GM23338 (cell line): ENCODE data around the gene VPS35. TPM values are rescaled to one million over a fixed set of nuclear protein-coding genes. Genes with fewer than 3 reads are reported as not detected.

Experiments
- CREB1 ChIP-seq: fragments of 250-450 bp; sonication (Bioruptor Pico); IDR thresholded peaks from 2 replicates; pipeline ENCODE4 v1.5.0; 2020; ENCODE audit warnings: low read depth, mild to moderate bottlenecking, moderate library complexity
- ETS1 ChIP-seq: IDR thresholded peaks from 2 replicates; pipeline ENCODE4 v1.6.1; 2016; ENCODE audit warnings: antibody characterized with exemption
- EZH2phosphoT487 ChIP-seq: fragments of 200-600 bp; sonication (generic); IDR thresholded peaks from one replicate; pipeline ENCODE4 v1.8.1; 2018; ENCODE audit warnings: antibody characterized with exemption; ENCODE audit not compliant: unreplicated experiment
- JUNB ChIP-seq: IDR thresholded peaks from one replicate; pipeline ENCODE4 v1.6.1; 2016; ENCODE audit warnings: antibody characterized with exemption; ENCODE audit not compliant: unreplicated experiment
- NANOG ChIP-seq: IDR thresholded peaks from 2 replicates; pipeline ENCODE4 v1.6.1; 2016; ENCODE audit warnings: antibody characterized with exemption, borderline replicate concordance
- POLR2AphosphoS5 ChIP-seq: IDR thresholded peaks from 2 replicates; pipeline ENCODE4 v1.6.1; 2016; ENCODE audit warnings: antibody characterized with exemption, low read depth
- STAT1 ChIP-seq: IDR thresholded peaks from one replicate; pipeline ENCODE4 v1.6.1; 2016; ENCODE audit warnings: antibody characterized with exemption; ENCODE audit not compliant: unreplicated experiment
- polyA plus RNA-seq: library from polyadenylated mRNA; unstranded; fragments of >200 nt; fragmentation: Nextera tagmentation; extraction: Ambion mirVana; gene quantifications from 2 replicates; pipeline ENCODE4 v1.2.1, GENCODE V29; 2016
- total RNA-seq: library from RNA; depleted of rRNA; stranded (reverse); fragments of >200 nt; shearing (Covaris generic); gene quantifications from 2 replicates; pipeline ENCODE4 v1.2.3, GENCODE V29; 2014
- TF ChIP-seq, protein P1 (sequence below): fragments of 250-450 bp; sonication (Bioruptor Pico); IDR thresholded peaks from 2 replicates; pipeline ENCODE4 v1.5.0; 2020; ENCODE audit warnings: mild to moderate bottlenecking, moderate library complexity
- TF ChIP-seq, protein P2 (sequence below): IDR thresholded peaks from one replicate; pipeline ENCODE4 v1.6.1; 2018; ENCODE audit warnings: antibody characterized with exemption; ENCODE audit not compliant: unreplicated experiment

Gene VPS35
- total and polyA plus RNA-seq, 2 experiments from 2014 or later = 31.1 to 40.0 TPM

DNA sequence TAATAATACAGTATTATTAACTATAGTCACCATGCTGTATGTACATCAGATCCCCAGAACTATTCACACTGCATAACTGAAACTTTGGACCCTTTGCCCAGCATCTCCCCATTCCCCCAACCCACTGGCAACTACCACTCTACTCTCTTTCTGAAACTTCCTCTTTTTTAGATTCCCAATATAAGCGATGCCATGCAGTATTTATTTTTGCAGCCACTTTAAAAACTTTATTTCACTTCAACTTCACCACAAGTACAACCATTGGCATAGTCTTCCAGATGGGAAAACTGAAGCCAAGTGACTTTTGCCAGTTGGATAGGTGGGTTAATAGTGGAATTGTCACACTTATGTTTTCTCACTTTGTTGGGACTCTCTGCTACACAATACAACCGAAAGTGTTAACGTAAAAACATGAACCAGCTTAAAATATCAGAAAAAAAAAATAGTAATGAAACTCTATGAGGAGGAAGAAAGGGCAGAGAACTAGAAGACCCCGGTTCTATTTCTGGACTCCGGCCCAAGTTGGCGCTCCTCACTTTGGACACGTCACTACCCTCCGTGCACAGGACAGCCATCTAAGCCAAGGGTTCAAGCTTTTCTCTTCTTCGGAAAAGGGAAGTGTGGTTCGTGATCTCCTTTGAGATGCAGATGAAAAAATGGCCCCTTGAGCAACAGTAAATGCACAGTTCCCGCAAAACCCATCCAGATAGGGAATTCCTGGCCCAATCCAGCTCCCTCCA lies 68.5 kb downstream of the VPS35 start (continued):
- TF ChIP-seq, protein P1, sequence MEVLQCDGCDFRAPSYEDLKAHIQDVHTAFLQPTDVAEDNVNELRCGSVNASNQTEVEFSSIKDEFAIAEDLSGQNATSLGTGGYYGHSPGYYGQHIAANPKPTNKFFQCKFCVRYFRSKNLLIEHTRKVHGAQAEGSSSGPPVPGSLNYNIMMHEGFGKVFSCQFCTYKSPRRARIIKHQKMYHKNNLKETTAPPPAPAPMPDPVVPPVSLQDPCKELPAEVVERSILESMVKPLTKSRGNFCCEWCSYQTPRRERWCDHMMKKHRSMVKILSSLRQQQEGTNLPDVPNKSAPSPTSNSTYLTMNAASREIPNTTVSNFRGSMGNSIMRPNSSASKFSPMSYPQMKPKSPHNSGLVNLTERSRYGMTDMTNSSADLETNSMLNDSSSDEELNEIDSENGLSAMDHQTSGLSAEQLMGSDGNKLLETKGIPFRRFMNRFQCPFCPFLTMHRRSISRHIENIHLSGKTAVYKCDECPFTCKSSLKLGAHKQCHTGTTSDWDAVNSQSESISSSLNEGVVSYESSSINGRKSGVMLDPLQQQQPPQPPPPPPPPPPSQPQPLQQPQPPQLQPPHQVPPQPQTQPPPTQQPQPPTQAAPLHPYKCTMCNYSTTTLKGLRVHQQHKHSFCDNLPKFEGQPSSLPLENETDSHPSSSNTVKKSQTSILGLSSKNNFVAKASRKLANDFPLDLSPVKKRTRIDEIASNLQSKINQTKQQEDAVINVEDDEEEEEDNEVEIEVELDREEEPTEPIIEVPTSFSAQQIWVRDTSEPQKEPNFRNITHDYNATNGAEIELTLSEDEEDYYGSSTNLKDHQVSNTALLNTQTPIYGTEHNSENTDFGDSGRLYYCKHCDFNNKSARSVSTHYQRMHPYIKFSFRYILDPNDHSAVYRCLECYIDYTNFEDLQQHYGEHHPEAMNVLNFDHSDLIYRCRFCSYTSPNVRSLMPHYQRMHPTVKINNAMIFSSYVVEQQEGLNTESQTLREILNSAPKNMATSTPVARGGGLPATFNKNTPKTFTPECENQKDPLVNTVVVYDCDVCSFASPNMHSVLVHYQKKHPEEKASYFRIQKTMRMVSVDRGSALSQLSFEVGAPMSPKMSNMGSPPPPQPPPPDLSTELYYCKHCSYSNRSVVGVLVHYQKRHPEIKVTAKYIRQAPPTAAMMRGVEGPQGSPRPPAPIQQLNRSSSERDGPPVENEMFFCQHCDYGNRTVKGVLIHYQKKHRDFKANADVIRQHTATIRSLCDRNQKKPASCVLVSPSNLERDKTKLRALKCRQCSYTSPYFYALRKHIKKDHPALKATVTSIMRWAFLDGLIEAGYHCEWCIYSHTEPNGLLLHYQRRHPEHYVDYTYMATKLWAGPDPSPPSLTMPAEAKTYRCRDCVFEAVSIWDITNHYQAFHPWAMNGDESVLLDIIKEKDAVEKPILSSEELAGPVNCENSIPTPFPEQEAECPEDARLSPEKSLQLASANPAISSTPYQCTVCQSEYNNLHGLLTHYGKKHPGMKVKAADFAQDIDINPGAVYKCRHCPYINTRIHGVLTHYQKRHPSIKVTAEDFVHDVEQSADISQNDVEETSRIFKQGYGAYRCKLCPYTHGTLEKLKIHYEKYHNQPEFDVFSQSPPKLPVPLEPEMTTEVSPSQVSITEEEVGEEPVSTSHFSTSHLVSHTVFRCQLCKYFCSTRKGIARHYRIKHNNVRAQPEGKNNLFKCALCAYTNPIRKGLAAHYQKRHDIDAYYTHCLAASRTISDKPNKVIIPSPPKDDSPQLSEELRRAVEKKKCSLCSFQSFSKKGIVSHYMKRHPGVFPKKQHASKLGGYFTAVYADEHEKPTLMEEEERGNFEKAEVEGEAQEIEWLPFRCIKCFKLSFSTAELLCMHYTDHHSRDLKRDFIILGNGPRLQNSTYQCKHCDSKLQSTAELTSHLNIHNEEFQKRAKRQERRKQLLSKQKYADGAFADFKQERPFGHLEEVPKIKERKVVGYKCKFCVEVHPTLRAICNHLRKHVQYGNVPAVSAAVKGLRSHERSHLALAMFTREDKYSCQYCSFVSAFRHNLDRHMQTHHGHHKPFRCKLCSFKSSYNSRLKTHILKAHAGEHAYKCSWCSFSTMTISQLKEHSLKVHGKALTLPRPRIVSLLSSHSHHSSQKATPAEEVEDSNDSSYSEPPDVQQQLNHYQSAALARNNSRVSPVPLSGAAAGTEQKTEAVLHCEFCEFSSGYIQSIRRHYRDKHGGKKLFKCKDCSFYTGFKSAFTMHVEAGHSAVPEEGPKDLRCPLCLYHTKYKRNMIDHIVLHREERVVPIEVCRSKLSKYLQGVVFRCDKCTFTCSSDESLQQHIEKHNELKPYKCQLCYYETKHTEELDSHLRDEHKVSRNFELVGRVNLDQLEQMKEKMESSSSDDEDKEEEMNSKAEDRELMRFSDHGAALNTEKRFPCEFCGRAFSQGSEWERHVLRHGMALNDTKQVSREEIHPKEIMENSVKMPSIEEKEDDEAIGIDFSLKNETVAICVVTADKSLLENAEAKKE (CRISPR knock-in tag) = no peak
- TF ChIP-seq, protein P2, sequence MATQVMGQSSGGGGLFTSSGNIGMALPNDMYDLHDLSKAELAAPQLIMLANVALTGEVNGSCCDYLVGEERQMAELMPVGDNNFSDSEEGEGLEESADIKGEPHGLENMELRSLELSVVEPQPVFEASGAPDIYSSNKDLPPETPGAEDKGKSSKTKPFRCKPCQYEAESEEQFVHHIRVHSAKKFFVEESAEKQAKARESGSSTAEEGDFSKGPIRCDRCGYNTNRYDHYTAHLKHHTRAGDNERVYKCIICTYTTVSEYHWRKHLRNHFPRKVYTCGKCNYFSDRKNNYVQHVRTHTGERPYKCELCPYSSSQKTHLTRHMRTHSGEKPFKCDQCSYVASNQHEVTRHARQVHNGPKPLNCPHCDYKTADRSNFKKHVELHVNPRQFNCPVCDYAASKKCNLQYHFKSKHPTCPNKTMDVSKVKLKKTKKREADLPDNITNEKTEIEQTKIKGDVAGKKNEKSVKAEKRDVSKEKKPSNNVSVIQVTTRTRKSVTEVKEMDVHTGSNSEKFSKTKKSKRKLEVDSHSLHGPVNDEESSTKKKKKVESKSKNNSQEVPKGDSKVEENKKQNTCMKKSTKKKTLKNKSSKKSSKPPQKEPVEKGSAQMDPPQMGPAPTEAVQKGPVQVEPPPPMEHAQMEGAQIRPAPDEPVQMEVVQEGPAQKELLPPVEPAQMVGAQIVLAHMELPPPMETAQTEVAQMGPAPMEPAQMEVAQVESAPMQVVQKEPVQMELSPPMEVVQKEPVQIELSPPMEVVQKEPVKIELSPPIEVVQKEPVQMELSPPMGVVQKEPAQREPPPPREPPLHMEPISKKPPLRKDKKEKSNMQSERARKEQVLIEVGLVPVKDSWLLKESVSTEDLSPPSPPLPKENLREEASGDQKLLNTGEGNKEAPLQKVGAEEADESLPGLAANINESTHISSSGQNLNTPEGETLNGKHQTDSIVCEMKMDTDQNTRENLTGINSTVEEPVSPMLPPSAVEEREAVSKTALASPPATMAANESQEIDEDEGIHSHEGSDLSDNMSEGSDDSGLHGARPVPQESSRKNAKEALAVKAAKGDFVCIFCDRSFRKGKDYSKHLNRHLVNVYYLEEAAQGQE = no peak
- no peak for TF ChIP-seq CREB1 (CRISPR knock-in tag)
- no peak for TF ChIP-seq NANOG
- no peak for TF ChIP-seq EZH2phosphoT487
- TF ChIP-seq STAT1 = no peak
- no peak for TF ChIP-seq ETS1
- TF ChIP-seq POLR2AphosphoS5 = no peak
- no peak for TF ChIP-seq JUNB
